ENCODE data around the gene FBLN1. TPM values are rescaled to one million over a fixed set of nuclear protein-coding genes. Genes with fewer than 3 reads are reported as not detected.

Gene FBLN1
- total and polyA plus RNA-seq, 2 of the 13 experiments (the other 11 are each of a cell fraction or from before 2014, with no cell fraction given) = 37.3 to 103 TPM

GRCh38 chr22:45636683-45637082, 134.0 kb downstream of the FBLN1 start:
- no peak for ATAC-seq
- Histone ChIP-seq H3K27ac (ENCODE audit: extremely low read length, insufficient read depth, low read length) (no peak overlapping the region), H3K4me3 (replicated peaks in 1 of 3; ENCODE audit: insufficient read depth in 1 of 3, low read depth in 2 of 3, low read length in 3 of 3) (no peak overlapping the region), H3K9me3 (ENCODE audit: low read length) (no peaks in the 10 kb centered on the region), H4K20me1 (ENCODE audit: insufficient read depth, low read length) (no peaks in the 10 kb centered on the region), H3K4me2 (ENCODE audit: low read depth, low read length) (no peak overlapping the region), H3K27me3 (ENCODE audit: control insufficient read depth in 1 of 2, insufficient read depth in 2 of 2, low read length in 2 of 2) (no peaks in the 10 kb centered on the region; a peak in 2 of 5 replicates), H3K4me1 (ENCODE audit: insufficient read depth, low read length) (peaks cover 76% of the 10 kb centered on the region), H3K9ac (ENCODE audit: insufficient read depth, low read depth, low read length) (no peak overlapping the region), H2AFZ (ENCODE audit: low read length) (no peak overlapping the region), H3K79me2 (ENCODE audit: insufficient read depth, low read length) (no peaks in the 10 kb centered on the region), H3K36me3 (replicated peaks in 1 of 2; ENCODE audit: control insufficient read depth in 1 of 2, insufficient read depth in 2 of 2, low read length in 2 of 2) (no peaks in the 10 kb centered on the region)
- TF ChIP-seq ATF2 (CRISPR knock-in tag; IDR thresholded peaks at IDR 0.05) (no peak), TBL1XR1 (IDR thresholded peaks at IDR 0.05; ENCODE audit: borderline replicate concordance, low read length, partially characterized antibody) (no peak), GABPA (IDR thresholded peaks at IDR 0.05; ENCODE audit: low read depth, low read length) (no peak), GABPA (CRISPR knock-in tag; IDR thresholded peaks at IDR 0.05; ENCODE audit: low read depth) (no peak), ZUFSP (CRISPR knock-in tag; IDR thresholded peaks at IDR 0.05; ENCODE audit: borderline replicate concordance) (no peak), CEBPG (CRISPR knock-in tag; IDR thresholded peaks at IDR 0.05) (0 out of 2 replicates have a peak, but pooled peaks have one; percentile 18), FOXK1 (CRISPR knock-in tag; IDR thresholded peaks at IDR 0.05; ENCODE audit: borderline replicate concordance, low read depth) (no peak), CEBPB (IDR thresholded peaks at IDR 0.05; ENCODE audit: borderline replicate concordance, low read depth, low read length) (peak; percentile 47; the same call in 1 of the 2 replicates)
- 50% methylated on average over 7 of the region's 7 CpGs for WGBS (ENCODE audit: low lambda C conversion rate)
- in situ Hi-C loops (cut with HindIII; ENCODE audit: extremely low pct_ligation_motif_present, low pct_unique_long_range_greater_than_20kb) = loop anchor here (25.0 kb wide), 1 partner anchor 476 kb away; no protein-coding TSS in a partner anchor
- BruUV-seq (replicated peaks) = no TSS peak
- intact Hi-C loops (cut with micrococcal nuclease; ENCODE audit: unreplicated experiment) = no loop called here
- POLR2A ChIA-PET = no interaction called here
- no peak for FAIRE-seq
- no peak for DNase-seq (ENCODE audit: low spot score)
- CTCF ChIA-PET (ENCODE audit: low intra/inter-chr PET ratio, low total read pairs) = no interaction called here

Measured in HepG2 (cell line).